Neural progenitor cell (in vitro differentiated cells): ENCODE results near the gene PCDH15.

Source experiments
- EZH2 ChIP-seq: fragments of 200-600 bp; sonication (generic); IDR thresholded peaks from 2 replicates; pipeline ENCODE4 v1.6.1; 2017; ENCODE audit warnings: antibody characterized with exemption, mild to moderate bottlenecking, moderate library complexity
- EZH2phosphoT487 ChIP-seq: fragments of 200-600 bp; sonication (generic); IDR thresholded peaks from 2 replicates; pipeline ENCODE4 v1.6.1; 2017; ENCODE audit warnings: antibody characterized with exemption
- TF ChIP-seq, protein P1 (sequence below): fragments of 200-600 bp; sonication (generic); IDR thresholded peaks from 2 replicates; pipeline ENCODE4 v1.5.1; 2017; ENCODE audit warnings: antibody characterized with exemption, mild to moderate bottlenecking

DNA sequence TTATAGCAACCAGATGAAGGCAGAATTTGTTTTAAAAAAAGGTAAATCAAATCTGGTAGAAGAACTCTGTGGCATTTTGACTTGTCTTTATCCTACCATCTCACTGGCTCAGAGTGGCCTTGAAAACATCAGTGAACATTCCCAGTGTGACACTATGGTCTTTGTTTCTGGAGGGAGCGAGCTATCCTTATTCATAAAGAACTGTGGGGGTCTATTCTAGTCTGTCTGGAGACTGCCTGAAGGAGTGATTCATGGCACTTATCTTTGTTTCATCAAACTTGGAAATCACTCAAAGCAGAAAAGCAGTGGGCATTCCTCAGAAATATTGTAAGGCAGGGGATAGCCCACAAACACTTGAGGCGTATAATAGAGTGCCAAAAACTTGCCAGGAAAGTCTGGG, 719.1 kb downstream of the PCDH15 start:
- TF ChIP-seq, protein P1, sequence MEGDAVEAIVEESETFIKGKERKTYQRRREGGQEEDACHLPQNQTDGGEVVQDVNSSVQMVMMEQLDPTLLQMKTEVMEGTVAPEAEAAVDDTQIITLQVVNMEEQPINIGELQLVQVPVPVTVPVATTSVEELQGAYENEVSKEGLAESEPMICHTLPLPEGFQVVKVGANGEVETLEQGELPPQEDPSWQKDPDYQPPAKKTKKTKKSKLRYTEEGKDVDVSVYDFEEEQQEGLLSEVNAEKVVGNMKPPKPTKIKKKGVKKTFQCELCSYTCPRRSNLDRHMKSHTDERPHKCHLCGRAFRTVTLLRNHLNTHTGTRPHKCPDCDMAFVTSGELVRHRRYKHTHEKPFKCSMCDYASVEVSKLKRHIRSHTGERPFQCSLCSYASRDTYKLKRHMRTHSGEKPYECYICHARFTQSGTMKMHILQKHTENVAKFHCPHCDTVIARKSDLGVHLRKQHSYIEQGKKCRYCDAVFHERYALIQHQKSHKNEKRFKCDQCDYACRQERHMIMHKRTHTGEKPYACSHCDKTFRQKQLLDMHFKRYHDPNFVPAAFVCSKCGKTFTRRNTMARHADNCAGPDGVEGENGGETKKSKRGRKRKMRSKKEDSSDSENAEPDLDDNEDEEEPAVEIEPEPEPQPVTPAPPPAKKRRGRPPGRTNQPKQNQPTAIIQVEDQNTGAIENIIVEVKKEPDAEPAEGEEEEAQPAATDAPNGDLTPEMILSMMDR, result no peak
- no peak for TF ChIP-seq EZH2
- no peak for TF ChIP-seq EZH2phosphoT487
